HG02973 (cell line): Measurements from ENCODE around the gene RRP15.

Experiments
- ATAC-seq: cut with Tn5 transposase; IDR thresholded peaks from one replicate; pipeline ENCODE4 v1.9.1; 2021; ENCODE audit warnings: moderate library complexity; ENCODE audit not compliant: unreplicated experiment

RRP15 gene

DNA sequence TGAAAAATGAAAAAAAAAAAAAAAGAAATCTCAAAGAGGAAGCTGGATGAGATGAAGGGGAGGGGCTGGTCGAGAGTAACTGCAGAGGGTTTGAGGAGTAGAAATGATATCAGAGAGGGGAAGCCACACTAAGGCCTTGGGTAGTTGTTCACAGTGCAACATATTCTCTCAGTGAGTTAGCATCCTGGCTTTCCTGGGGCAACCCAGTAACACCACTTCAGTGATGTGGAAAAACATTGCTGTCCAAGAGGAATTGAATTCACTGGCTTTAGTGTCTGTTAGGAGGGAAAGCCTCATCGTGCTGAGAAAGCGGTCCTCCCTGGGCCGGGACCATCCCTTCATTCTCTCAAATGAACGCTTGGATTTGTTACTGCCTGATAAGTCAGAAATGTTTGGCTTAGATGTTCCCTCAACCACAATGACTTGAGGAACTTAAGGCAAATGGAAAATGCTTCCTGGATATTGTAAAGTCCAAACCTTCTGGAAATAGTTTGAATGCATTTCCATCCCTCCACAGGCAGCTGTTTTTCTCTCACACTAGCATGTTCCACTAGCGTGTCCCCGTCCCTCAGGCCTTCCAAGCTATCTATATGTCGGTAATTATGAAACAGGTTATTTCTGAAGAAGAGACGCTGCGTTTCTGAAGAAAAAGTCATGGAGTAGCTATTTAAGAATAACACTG, 72.3 kb downstream of the RRP15 start:
- no peak for ATAC-seq

GRCh38 chr1:218357893-218358232, 72.8 kb downstream of the RRP15 start:
- ATAC-seq, result no peak

- no peak for ATAC-seq
Observed at GRCh38 chr1:218361298-218362065, 76.4 kb downstream of the RRP15 start.

- ATAC-seq, result no peak
Observed at GRCh38 chr1:218362418-218363076, 77.5 kb downstream of the RRP15 start.

DNA sequence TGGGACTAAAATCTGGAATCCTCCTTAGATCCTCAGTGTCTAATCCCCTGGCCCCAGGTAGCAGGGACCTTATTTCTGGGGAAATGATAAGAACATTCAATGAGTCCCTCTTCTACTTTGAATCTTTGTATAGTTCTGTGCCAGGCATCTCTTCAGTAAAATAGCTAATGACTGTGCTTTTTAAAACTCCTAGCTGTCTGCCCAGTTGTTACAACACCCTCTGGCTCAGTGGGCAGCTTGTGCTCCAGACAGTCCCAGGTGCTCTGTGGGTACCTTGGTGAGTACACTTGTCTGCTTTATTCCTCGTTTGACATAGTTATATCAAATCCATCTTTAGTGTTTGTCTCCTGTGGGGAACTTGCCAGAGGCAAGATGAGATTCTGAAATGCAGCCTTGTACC, 78.0 kb downstream of the RRP15 start:
- ATAC-seq, result no peak

GRCh38 chr1:218364028-218364710, 79.1 kb downstream of the RRP15 start:
- no peak for ATAC-seq

GRCh38 chr1:218365226-218365999, 80.3 kb downstream of the RRP15 start:
- ATAC-seq, result no peak

GRCh38 chr1:218366322-218367052, 81.4 kb downstream of the RRP15 start:
- no peak for ATAC-seq

GRCh38 chr1:218367118-218367517, 82.0 kb downstream of the RRP15 start:
- no peak for ATAC-seq

- no peak for ATAC-seq
Observed at GRCh38 chr1:218368686-218369085, 83.6 kb downstream of the RRP15 start.

DNA sequence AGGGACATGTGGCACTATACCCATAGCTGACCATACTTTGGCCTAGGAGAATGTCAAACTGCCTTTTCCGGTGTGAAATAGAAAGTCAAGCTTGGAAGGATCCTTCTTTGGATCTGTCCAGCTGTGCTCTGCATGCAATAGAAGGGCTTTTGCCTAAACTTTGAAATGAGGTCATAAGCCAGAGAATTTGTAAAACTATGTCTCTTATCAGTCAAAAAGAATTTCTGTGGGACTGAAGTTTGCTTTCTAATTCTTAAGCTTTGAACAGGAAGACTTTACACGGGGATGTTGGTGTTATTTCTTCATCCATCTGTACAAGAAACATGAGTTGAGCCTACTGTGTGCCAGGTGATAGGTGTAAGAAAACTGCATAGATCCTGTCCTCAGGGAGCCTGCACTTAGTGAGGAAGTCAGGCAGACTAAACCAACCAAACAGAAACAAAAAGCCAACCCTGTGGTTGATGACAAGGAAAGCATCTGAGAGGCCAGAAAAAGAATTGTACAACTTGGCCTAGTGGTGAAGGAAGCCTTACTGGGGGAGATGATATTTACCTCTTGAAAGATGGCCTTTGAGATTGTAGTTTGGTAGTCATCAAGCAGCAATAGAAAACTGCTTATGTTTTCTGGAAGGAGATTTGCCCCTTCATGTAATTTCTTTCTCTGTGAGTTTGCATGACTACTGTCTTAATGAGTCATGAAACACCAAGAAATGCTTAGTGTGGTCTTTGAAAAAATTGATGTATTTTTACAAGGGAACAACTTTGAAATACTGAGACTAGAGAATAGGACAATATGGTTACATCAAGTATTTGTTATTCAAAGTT, 84.8 kb downstream of the RRP15 start:
- no peak for ATAC-seq

DNA sequence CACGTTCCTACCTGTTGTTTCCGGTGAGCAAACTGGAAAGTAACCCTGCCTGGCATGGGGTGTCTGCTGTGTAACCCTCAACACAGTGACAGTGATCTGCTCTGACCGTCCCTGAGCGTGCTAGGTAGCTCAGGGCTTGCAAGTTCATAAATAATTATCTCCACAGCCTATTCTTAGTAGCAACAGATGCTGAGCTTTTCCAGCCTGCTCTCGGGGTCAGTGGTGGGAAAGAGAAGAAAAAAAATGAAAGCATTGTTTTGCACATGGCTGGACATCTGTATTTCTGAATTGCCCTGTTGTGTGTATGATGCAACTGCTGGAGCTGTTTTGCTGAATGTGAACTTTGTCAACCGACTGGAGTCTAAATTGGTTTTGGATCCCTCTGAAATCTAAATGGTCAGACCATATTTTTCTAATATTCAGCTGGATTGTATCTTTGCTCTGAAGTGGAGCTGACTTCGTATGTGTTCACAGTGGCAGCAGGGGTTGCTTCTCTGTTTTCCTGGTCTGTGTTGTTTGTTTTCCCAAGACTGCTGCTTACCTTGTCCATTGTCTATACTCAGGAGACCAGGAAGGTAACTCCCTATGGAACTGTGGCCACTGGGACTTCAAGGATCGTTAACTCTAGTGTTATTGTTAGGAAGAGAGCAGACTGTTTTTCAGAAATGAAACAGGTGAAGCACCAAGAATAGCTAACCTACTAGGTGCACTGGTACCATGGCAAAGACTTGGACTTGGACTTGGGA, 87.0 kb downstream of the RRP15 start:
- no peak for ATAC-seq

- no peak for ATAC-seq
Observed at GRCh38 chr1:218374401-218375353, 89.6 kb downstream of the RRP15 start.

DNA sequence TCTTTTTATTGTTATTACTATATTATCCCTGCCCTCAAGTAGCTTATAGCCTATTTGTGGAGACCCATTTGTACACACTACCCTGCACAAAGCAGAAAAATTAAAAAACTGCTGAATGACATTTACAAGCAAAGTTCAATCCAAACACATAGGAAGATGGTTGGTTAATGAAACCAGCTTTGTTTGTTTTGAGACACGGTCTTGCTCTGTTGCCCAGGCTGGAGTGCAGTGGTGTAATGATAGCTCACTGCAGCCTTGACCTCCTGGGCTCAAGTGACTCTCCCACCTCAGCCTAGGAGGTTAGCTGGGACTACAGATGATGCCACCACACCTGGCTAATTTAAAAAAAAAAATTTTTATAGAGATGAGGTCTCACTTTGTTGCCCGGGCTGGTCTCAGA, 91.6 kb downstream of the RRP15 start:
- no peak for ATAC-seq

DNA sequence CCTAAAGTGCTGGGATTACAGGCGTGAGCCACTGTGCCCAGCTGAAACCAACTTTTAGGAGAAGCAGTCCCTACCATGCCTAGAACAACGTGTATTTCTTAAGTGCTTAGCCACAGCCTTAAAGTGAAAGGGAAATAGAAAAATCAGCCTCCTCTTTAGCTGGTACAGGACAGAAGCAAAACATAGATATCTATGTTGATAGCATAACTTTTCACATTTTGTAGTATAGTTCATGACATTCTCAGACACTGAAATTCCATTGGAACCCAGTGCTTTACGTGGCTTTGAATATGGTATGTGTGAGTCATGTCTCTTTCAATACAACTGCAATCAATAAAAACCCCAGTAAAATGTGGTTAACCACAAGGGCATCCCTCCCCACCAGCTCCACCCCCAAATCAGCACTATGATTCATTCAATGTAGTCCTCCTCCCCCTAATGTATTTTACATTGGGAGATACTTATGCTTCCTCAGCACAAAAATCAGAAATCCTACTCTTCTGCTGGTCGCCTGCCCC, 92.1 kb downstream of the RRP15 start:
- peak; percentile 83 for ATAC-seq

DNA sequence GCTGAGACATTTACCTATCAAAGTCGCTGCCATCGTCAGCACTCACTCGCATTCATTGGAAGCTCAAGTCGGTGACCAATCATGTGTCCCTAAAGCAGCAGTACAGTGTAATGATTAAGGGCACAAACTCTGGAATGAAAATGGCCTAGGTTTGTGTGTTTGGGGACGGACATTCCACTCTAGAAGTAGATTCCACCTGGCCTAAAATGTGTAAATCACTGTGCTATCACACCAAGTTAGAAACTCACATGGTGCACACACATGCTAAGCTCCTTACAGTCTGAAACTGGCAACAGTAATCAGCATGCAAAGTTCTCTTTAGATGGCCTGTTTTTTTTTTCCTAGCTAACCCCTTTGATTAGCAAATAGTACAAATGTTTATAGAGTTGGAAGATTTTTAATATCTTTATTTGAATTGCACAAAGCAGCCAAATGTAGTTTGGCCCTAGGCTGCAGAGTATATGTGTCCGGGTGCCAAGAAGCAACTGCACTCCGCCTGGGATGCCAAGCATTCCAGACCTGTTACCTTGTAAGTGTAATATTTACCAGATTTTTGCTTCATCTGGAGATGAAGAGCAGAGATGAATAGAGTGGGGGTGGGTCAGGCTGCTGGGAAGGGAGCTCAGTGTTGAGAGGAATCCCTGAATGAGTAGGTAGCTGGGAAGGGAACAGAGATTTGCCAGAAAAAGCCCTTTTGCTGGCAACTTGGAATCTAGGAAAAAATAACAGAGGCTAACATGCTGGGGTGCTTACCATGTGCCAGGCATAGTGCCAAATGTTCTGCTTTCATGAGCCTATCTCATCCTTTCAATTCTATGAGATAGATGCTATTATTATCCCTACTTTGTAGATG, 95.3 kb downstream of the RRP15 start:
- no peak for ATAC-seq
